Keratinocyte (primary cell): ENCODE results near the gene WDFY2. TPM values are rescaled to one million over a fixed set of nuclear protein-coding genes. Genes with fewer than 3 reads are reported as not detected.
A peak's percentile ranks its signal among the peaks of the same experiment; 100 is the strongest.

ENCODE experiments used
- DNase-seq: peaks from one replicate; pipeline ENCODE4 v3.0.0-alpha.2; 2011; ENCODE audit warnings: low read depth, missing footprints, low spot score
- FAIRE-seq: peaks from 2 replicates; lab custom pipeline; 2011; peaks lifted over from hg19 to GRCh38; lab: Jason Lieb, UNC
- H2AFZ ChIP-seq: 2 replicates; pipeline ENCODE4 v1.6.0; 2012; ENCODE audit warnings: low read length, control low read depth, inconsistent platforms; ENCODE audit not compliant: control insufficient read depth
- H3K27ac ChIP-seq: 2 replicates; pipeline ENCODE4 v1.5.1; 2011; ENCODE audit warnings: low read length; ENCODE audit not compliant: control insufficient read depth, insufficient read depth
- H3K27me3 ChIP-seq: 3 replicates; pipeline ENCODE4 v1.6.0; 2011; ENCODE audit warnings: low read length; ENCODE audit not compliant: control insufficient read depth, insufficient read depth; ENCODE audit errors: extremely low read depth
- H3K36me3 ChIP-seq, 2 experiments: 2 replicates in 1 of 2; 3 replicates in 1 of 2; pipeline ENCODE4 v1.5.1; 2011; ENCODE audit warnings: low read length in 2 of 2, mild to moderate bottlenecking in 1 of 2; ENCODE audit not compliant: control insufficient read depth in 2 of 2, insufficient read depth in 2 of 2; ENCODE audit errors: extremely low read depth in 1 of 2
- H3K4me1 ChIP-seq: 3 replicates; pipeline ENCODE4 v1.5.1; 2011; ENCODE audit warnings: low read length; ENCODE audit not compliant: control insufficient read depth, insufficient read depth; ENCODE audit errors: extremely low read depth
- H3K4me2 ChIP-seq: 3 replicates; pipeline ENCODE4 v1.6.0; 2011; ENCODE audit warnings: low read depth, low read length; ENCODE audit not compliant: control insufficient read depth, insufficient read depth; ENCODE audit errors: extremely low read depth
- H3K4me3 ChIP-seq, 3 experiments: fragments of 200-600 bp in 1 of 3; sonication (generic) in 1 of 3; 2 replicates in 2 of 3; 3 replicates in 1 of 3; pipeline ENCODE4 v1.5.1; 2011 to 2016; ENCODE audit warnings: low read length in 3 of 3, mild to moderate bottlenecking in 3 of 3, control low read depth in 2 of 3, inconsistent platforms in 1 of 3, low read depth in 1 of 3, mixed read lengths in 1 of 3, mixed run types in 1 of 3, moderate library complexity in 1 of 3; ENCODE audit not compliant: control insufficient read depth in 2 of 3, insufficient read depth in 2 of 3; ENCODE audit errors: extremely low read depth in 1 of 3
- H3K79me2 ChIP-seq: 2 replicates; pipeline ENCODE4 v1.6.0; 2012; ENCODE audit warnings: low read length; ENCODE audit not compliant: control insufficient read depth, insufficient read depth
- H3K9ac ChIP-seq: 3 replicates; pipeline ENCODE4 v1.6.0; 2011; ENCODE audit warnings: low read length; ENCODE audit not compliant: control insufficient read depth, insufficient read depth; ENCODE audit errors: extremely low read depth
- H3K9me1 ChIP-seq: 3 replicates; pipeline ENCODE4 v1.6.0; 2011; ENCODE audit warnings: low read length; ENCODE audit not compliant: control insufficient read depth, insufficient read depth; ENCODE audit errors: extremely low read depth
- H3K9me3 ChIP-seq: 2 replicates; pipeline ENCODE4 v1.5.1; 2012; ENCODE audit warnings: low read depth, low read length; ENCODE audit not compliant: control insufficient read depth
- H4K20me1 ChIP-seq: 3 replicates; pipeline ENCODE4 v1.6.0; 2011; ENCODE audit warnings: low read length; ENCODE audit not compliant: control insufficient read depth, insufficient read depth; ENCODE audit errors: extremely low read depth
- EZH2 ChIP-seq: IDR thresholded peaks from one replicate; pipeline ENCODE4 v1.6.1; 2012; ENCODE audit warnings: inconsistent platforms, mild to moderate bottlenecking, low read length, moderate library complexity
- dilution Hi-C: fragments of 300-500 bp; cut with MboI; formaldehyde crosslinking; loops from one replicate; pipeline ENCODE4 v1.7.0; 2020; ENCODE audit warnings: low sequenced_read_pairs; ENCODE audit not compliant: extremely low pct_ligation_motif_present
- polyA plus RNA-seq, 5 experiments: library from polyadenylated mRNA; depleted of rRNA in 3 of 5; stranded (reverse) in 3 of 5; stranded (forward) in 1 of 5; unstranded in 1 of 5; fragments of >200 nt; gene quantifications; 1 replicate in 1 of 5; 2 replicates in 3 of 5; 3 replicates in 1 of 5; pipeline versions ENCODE4 v1.2.1 to v1.2.3, GENCODE V29; 2011 to 2012; ENCODE audit warnings: missing spikeins in 2 of 5, low read depth in 1 of 5, low replicate concordance in 1 of 5
- TF ChIP-seq, protein P1 (sequence below), 3 experiments: IDR thresholded peaks in 1 of 3; conservative IDR thresholded peaks in 1 of 3; optimal IDR thresholded peaks in 1 of 3; 2 replicates in 2 of 3; 3 replicates in 1 of 3; pipeline versions ENCODE3 to v1.5.1; 2011; ENCODE audit warnings: low read length in 3 of 3, mild to moderate bottlenecking in 3 of 3, moderate library complexity in 2 of 3, control low read depth in 1 of 3, inconsistent platforms in 1 of 3; ENCODE audit not compliant: insufficient read depth in 2 of 3; ENCODE audit errors: extremely low read depth in 1 of 3

Gene WDFY2
- polyA plus RNA-seq, 1 donor (not counting 4 experiments of a cell fraction or from before 2014, with no cell fraction given) = 18.6 TPM

DNA sequence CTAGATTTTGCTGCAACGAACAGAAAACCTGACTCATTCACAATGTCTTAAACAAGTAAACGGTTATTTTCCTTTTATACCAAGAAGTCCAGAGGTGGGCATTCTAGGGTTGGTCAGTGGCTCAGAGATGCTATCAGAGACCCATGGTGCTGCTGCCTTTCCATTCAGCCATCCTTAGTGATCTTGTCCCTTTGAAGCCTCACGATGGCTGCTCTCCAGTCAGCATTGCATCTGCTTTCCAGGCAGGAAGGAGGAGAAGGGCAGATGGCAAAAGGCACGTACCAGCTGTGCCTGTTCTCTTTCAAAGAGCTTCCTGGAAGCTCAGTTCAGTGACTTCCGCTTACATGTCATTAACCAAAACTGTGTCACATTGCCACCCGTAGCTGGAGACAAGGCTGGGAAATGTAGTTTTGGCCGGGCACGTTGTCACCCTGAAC, 30.1 kb downstream of the WDFY2 start:
- peaks cover 84% of the 10 kb centered on the region for H3K79me2 ChIP-seq
- no peak overlapping the region for H3K4me2 ChIP-seq
- no peak for TF ChIP-seq EZH2
- TF ChIP-seq, protein P1, sequence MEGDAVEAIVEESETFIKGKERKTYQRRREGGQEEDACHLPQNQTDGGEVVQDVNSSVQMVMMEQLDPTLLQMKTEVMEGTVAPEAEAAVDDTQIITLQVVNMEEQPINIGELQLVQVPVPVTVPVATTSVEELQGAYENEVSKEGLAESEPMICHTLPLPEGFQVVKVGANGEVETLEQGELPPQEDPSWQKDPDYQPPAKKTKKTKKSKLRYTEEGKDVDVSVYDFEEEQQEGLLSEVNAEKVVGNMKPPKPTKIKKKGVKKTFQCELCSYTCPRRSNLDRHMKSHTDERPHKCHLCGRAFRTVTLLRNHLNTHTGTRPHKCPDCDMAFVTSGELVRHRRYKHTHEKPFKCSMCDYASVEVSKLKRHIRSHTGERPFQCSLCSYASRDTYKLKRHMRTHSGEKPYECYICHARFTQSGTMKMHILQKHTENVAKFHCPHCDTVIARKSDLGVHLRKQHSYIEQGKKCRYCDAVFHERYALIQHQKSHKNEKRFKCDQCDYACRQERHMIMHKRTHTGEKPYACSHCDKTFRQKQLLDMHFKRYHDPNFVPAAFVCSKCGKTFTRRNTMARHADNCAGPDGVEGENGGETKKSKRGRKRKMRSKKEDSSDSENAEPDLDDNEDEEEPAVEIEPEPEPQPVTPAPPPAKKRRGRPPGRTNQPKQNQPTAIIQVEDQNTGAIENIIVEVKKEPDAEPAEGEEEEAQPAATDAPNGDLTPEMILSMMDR (optimal IDR thresholded peaks at IDR 0.05 in 1 of 3, IDR thresholded peaks at IDR 0.05 in 1 of 3, conservative IDR thresholded peaks at IDR 0.05 in 1 of 3; ENCODE audit: extremely low read depth in 1 of 3, insufficient read depth in 2 of 3, low read length in 3 of 3) = no peak
- H3K9ac ChIP-seq = no peak overlapping the region
- no peak overlapping the region for H3K4me3 ChIP-seq
- H4K20me1 ChIP-seq = no peaks in the 10 kb centered on the region
- no peaks in the 10 kb centered on the region for H3K27me3 ChIP-seq
- no peak for DNase-seq
- H3K9me1 ChIP-seq = peaks cover 2% of the 10 kb centered on the region
- H3K9me3 ChIP-seq = no peaks in the 10 kb centered on the region
- dilution Hi-C loops = no loop called here
- peak; percentile 61 for FAIRE-seq
- H2AFZ ChIP-seq = no peak overlapping the region
- H3K27ac ChIP-seq = no peak overlapping the region
- H3K36me3 ChIP-seq = peaks cover 1 to 5% of the 10 kb centered on the region in 2 experiments
- peaks cover 18% of the 10 kb centered on the region for H3K4me1 ChIP-seq

DNA sequence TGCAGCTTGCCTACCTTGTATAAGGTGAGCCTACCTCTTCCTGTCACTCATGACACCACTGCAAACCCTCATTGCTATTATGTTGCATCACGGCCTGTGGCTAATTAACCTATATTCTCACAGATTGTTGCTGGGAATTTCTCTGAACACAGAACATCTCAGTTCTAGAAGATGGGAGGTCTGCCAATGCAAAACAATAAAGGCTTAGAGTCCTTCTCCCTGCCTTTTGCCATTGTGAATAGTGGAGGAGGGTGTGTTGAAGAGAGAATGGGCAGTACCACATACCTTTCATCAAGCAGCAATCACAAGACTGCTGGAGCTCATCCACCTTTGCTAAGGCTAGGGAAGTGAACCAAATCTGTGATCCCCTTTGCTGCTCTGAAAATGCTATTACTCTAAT, 34.4 kb downstream of the WDFY2 start:
- Histone ChIP-seq H3K36me3 (peaks cover 1 to 5% of the 10 kb centered on the region in 2 experiments), H3K9me3 (no peaks in the 10 kb centered on the region), H3K27ac (peak overlapping the region; percentile 54), H4K20me1 (no peaks in the 10 kb centered on the region), H3K79me2 (peaks cover 79% of the 10 kb centered on the region), H3K4me1 (peaks cover 23% of the 10 kb centered on the region), H3K9me1 (peaks cover 2% of the 10 kb centered on the region), H3K27me3 (no peaks in the 10 kb centered on the region), H3K4me3 (no peak overlapping the region), H3K9ac (peak overlapping the region; percentile 1), H2AFZ (no peak overlapping the region), H3K4me2 (no peak overlapping the region)
- FAIRE-seq = peak; percentile 88
- TF ChIP-seq EZH2 = no peak
- TF ChIP-seq, protein P1 (optimal IDR thresholded peaks at IDR 0.05 in 1 of 3, IDR thresholded peaks at IDR 0.05 in 1 of 3, conservative IDR thresholded peaks at IDR 0.05 in 1 of 3; ENCODE audit: extremely low read depth in 1 of 3, insufficient read depth in 2 of 3, low read length in 3 of 3) = no peak
- dilution Hi-C loops = no loop called here
- no peak for DNase-seq
